ENCODE data around the gene TGM6.

Gene TGM6

DNA sequence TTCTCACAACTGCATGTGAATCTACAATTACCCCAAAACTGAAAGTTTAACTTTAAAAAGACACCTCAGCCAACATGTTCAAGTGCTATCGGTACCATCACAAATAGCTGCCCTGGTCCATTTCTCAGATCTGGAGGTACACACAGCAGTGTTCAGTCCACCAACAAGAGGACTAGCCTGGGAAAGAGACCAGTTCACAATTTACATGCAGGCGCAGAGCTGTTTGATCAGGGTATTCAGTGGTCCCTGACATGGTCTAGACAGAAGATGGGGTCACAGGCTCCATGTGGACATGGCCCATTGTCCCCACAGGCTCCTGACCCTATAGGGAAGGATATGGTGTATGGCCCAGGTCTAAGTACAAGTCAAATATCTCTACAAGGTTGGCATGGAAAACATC is 15.6 kb upstream of the TGM6 start:
- no peak for DNase-seq

DNA sequence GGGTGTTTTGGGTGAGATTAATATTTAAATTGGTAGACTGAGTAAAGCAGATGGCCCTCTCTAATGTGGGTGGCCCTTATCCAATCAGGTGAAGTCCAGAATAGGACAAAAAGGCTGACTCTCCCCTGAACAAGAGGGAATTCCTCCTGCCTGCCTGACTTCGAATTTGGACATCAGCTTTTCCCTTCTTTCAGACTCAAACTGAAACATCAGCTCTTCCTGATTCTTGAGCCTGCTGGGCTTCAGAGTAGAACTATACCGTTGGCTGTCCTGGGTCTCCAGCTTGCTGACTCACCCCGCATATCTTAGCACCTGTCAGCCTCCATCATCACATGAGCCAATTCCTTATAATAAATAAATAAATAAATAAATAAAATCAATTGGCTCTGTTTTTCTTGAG is 15.0 kb upstream of the TGM6 start:
- DNase-seq, result no peak

DNA sequence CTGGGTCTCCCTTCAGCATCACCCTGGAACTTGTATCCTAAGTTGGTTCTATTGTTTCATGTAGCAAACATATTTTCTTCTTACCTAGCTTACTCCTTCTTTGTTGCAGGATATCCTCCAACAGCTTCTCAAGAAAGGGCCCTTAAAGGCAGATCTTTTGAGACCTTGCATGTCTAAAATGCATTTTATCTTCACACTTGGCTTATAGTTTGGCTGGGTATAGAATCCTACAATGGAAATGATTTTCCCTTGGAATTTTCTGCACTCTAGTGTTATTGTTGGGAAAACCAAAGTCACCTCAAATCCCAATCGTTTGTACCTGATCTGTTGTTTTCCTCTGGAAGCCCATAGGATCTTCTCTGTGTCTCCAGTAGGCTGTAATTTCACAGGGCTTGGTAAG is 12.1 kb upstream of the TGM6 start:
- DNase-seq, result no peak

DNA sequence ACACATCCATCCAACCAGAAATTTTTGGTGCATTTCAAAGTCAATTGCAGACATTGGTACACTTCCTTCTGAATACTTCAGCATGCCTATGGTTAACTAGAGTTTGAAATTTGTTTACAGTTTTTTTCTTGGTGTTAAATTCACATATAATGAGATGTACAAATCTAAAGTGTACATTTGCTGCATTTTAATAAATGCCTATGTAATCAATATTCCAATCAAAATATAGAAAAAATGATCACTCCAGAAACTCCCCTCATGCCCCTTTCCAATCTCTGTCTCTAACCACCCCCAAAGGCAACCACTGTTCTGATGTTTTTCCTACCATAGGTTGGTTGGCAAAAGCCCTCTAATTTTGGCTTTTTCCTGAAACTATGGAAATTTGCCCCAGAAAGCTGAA is 7.6 kb upstream of the TGM6 start:
- no peak for DNase-seq

DNA sequence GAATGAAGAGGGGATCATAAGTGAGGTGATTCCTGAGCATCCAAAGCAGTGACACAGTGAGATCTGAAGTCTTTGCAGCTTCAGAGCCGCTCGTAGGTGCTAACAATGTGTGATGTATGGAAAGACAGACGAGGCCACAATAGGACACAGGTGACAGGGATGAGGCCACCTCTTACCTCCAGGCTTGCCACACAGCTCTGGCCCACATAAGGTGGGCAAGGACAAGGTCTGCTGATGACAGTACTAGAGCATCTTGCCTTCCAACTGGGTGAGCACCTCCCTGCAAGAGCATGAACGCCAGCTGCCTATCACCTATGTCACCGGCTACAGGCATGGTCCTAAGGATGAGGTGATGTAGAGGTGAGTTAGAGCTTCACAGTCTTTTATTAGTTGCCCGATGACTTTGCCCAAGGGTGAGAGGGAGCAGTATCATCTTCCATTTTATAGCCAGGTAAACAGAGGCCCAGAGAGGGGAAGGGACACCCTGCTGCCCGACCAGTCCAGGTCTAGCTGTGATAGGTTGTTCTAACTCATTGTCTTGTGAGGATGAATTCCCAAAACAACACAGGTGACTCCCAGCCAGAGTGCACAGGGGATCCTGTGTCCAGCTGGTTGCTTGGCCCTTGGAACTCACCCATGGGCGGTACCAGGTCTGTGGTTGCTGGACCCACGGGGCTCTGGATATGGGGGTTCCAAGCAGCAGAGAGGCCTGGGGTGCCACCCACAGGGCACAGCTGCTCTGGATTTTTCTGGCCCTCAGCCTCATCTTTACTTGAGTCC is 6.2 kb upstream of the TGM6 start:
- DNase-seq, result no peak

DNA sequence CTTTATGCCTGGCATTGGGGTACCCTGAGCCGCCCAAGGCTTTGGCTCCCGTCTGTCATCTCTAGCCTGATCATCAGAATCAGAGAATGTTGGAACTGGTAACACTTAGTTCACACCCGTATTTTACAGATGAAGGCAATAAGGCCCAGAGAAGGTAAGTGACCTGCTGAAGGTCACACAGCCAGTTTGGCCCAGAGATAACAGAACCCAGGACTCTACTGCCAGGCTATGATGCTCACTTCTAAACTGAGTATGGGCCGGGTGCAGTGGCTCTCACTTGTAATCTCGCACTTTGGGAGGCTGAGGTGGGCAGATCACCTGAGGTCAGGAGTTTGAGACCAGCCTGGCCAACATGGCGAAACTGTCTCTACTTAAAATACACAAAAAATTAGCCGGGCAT is 1.8 kb upstream of the TGM6 start:
- DNase-seq, result no peak

DNA sequence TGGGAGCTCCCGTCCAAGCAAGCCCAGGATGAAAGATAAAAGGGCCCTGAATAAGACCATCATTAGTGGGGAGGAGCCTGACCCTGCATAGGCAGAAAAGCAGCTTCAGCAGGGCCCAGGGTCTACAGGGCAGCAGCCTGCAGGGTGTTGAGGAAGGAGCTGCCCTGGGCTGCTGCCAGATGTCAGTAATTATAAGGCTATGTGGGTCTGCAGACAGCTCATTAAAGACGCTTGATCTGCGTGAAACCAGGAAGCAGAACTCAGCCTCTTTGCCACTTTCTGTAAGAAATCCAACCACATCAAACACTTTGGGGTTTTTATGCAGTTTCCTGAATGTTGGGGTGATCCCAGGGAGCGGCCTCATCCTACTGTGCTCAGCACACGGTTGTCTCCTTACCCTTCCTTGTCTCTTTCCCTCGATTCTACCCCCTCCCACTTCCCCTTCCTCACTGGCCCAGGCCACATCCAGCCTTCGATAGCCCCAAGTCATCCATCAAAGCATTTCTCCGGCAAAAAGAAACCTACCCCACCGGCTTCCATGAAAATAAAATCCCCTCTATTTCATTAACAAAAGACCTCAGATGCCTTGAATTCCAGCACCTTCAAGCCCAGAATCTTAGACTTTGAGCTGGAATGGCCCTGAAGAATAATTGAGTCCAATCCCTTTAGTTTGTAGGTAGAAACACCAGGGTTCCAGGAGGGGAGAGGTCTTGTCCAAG is 1.0 kb upstream of the TGM6 start:
- no peak for DNase-seq

DNA sequence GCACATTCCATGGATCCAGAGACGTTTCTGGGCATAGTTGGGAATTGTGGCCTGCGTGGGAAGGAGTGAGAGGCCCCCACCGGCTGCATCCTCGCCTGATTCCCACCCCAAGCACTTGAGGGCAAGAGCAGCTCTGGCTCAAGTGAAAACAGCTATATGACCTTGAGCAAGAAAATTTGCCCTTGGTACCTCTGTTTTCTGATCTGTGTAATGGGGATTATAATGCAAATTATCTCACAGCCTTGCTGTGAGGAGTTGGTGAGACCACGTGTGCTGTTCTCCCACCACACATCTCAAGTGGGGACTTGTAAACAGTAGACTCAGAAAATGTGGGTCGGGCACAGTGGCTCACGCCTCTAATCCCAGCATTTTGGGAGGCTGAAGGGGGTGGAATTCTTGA is 602 bp downstream of the TGM6 start:
- DNase-seq, result no peak

DNA sequence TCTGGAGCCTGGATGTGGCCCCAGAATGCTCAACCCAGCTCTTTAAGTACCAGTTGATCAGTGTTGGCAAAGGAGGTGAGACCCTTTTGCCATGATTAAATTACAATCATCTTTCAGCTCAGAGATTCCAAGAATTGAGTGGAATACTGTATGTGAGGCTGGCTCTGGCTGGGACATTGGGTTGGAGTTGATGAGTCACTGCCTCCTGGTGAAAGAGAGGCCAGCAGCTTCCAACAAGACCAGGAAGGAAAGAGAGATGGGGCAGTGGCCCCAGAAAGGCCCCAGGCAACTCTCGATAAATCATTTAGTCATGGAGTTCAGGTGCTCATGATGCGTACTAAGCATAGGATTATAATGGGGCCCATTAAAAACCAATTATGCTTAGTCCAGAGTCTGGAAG is 2.1 kb downstream of the TGM6 start:
- no peak for DNase-seq

DNA sequence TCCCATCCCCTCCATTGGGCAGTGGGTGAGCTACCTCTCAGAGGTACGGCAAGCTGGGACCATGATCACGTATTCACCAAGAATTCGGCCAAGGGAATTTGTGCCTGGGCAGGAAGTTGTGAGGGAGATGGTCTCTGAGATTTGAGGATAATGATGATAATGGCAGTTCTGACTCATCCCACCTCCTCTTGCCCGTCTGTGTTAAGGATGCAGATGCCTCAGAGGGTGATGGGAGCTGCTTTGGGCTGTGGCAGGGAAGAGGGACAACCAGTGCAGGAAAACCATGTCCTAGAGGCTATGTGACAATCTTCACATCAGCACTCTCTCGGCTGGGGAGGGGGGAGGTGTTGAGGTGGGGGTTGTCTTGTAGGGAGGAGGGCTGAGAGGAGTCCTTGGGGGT is 4.3 kb downstream of the TGM6 start:
- DNase-seq, result no peak

DNA sequence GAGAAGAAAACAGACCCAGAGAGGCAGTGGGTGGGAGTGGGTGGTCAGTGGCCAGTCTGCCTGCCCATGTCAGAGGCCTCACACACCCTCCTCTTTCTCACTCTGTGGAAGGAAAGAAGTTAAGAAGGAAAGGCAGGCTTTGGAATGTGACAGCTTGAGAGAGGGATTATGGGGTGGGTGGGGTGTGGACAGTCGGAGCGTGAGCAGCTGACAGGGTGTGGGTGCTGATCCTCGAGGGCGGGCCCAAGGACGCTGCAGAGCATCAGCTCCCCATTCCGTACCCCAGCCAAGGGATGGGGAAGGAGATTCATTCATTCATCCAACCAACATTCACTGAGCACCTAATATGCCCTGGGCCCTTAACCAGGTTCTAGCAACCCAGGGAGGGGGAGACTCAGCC is 4.8 kb downstream of the TGM6 start:
- DNase-seq, result no peak

DNA sequence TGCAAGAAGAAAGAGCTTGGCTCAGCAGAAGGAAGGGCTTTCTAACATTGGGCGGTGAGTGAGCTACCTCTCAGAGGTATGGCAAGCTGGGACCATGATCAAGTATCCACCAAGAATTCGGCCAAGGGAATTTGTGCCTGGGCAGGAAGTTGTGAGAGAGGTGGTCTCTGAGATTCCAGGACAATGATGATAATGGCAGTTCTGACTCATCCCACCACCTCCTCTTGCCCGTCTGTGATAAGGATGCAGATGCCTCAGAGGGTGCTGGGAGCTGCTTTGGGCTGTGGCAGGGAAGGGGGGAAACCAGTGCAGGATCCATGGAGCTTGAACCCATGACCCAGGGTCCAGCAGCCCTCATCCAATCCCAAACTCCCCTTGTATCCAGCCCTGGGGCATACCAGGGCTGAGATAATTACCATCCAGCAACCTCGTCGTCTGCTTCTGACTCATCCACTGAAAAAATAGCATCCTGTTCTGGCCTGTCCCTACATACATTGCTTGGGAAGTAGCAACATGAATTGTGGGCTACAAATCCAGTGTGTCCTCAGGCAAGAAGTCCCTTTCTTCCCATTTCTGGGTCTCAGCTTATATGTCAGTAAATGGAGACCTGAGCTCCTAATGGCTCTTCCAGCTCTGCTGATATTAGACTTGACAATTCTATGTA is 5.9 kb downstream of the TGM6 start:
- no peak for DNase-seq

DNA sequence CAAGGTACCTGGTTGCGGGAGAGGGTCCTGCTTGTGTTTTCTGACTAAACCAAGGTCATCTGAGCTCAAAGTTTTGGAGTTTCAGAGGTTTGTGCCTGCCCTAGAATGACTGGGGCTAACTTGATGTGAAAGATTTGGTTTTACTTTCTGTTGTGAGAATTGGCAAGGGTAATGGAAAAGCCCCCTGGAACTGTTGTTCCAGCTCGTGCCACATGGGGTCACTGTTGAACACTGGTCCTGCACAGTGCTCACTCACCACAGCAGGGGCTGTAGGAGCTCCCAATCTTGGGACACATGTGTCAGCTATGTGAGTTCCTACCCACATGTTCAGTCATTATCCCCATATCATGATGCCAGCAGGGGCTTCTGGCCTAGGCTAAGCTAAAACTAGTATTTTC is 6.5 kb downstream of the TGM6 start:
- no peak for DNase-seq

DNA sequence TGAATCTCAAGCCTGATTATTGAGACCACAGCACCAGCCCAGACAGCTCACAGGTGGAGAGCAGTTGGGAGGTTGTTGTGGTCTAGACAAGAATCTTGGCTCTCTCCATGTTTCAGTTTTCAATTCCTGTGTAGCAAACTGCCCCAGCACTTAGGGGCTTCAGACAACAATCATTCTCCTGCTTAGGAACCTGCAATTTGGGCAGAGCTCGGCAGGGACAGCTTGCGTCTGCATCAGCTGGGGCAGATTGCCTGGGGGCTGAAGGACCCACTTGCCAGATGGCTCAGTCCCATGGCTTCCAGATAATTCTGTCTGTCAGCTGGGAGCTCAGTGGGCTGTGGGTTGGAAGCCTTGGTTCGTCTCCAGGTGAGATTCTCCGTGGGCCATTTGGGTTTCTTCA is 6.9 kb downstream of the TGM6 start:
- no peak for DNase-seq

DNA sequence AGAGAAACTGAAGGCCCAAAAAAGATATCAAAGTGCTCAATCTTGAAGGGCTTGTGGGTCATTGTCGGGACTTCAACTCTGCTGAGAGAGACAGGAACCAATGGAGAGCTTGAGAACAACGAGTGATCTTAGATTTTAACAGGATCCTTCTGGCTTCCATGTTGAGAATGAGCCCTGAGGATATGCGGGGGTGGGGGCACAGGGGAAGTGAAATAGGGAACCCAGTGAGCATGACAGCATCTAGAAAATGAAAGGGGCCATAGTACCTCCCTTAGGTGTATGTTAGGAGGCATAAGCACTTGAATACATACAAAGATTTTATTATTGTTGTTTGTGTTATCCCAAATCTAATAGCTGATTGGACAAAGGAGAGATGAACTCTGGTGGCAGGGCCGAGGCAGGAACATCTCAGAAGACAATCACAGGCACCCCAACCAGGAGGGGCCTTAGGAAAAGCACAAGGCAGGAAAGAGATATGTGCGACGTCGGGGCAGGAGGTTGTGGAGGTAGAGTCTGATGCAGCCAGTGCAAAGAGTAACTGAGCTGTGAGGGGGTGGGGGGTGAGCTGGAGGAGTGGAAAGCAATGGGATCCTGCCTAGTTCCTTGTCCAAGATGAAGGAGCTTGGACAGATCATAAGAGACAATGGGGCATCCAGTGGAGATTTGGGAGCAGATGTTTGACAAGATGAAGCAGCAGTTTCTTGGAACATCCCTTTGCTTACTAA is 10.4 kb downstream of the TGM6 start:
- no peak for DNase-seq

DNA sequence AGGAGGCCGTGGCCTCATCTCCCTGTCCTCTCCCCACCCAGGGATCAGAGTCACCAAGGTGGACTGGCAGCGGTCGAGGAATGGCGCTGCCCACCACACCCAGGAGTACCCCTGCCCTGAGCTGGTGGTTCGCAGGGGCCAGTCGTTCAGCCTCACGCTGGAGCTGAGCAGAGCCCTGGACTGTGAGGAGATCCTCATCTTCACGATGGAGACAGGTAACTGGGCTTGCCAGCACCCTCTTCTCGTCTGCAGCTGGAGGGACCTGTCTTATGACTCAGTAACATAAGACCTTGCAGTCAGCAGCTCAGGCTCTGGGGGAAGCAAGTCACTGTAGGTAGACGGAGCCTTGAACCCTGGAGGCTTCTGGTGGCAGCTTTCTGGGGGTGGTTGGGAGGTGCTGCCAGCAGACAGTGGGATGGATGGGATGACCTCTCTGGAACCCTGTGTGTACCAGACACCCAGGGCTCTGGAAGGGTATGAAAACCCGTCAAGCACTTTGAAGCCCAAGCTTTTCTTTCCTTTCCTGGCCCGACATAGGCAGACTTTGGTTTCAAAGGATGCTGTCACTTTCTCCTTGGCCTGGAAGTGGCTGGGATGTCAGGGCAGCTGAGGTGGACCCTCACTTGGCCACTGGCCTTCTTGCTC is 13.8 kb downstream of the TGM6 start:
- no peak for DNase-seq

DNA sequence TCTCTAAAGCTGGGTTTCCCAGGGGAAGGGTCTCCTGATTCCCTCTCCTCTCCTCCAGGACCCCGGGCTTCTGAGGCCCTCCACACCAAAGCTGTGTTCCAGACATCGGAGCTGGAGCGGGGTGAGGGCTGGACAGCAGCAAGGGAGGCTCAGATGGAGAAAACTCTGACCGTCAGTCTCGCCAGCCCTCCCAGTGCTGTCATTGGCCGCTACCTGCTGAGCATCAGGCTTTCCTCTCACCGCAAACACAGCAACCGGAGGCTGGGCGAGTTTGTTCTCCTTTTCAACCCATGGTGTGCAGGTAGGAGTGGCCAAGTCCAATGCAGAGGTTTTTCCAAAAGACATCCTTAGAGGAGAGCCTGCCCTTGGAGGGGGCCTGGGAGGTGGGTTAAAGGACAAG is 14.4 kb downstream of the TGM6 start:
- no peak for DNase-seq

DNA sequence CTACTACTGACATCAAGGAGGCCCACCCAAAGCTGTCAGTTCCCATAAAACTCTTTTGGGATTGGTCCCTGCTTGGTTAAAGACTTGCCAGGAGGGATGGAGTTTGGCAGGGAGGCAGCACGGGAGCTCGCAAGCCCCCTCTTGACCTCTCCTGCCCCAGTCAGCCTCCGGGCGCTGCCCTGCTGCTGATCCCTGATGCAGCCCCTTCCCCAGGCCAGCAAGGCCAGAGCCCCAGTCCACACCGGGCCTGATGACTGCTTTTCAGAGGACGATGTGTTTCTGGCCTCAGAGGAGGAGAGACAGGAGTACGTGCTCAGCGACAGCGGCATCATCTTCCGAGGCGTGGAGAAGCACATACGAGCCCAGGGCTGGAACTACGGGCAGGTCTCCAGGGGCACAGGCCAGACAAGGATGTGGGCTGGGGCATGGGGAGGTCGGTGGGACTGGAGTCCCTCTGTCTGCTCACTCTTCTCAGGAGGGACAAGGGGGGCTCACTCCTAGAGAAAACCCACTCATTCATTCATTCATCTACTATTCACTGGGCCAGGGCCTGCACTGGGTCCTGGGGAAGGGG is 15.6 kb downstream of the TGM6 start:
- DNase-seq, result no peak

DNA sequence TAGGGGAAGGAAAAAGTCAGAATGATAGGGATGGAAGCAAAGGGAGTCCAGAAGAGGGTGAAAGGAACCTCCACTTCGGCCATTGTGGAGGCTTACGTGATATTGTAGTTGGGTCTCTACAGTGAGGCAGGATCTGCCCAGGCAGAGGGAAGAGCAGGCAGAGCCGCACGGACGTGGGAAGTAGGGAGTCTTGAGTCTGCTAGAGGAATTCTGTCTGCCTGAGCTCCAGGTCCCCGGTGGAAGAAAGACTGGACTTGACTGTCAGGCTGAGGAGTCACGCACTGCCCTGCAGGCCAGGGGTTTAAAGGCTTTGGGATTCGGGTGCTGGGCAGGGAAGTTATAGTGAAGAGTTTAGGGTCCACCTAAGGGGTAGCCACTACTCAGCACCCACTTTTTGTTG is 16.4 kb downstream of the TGM6 start:
- DNase-seq, result no peak

DNA sequence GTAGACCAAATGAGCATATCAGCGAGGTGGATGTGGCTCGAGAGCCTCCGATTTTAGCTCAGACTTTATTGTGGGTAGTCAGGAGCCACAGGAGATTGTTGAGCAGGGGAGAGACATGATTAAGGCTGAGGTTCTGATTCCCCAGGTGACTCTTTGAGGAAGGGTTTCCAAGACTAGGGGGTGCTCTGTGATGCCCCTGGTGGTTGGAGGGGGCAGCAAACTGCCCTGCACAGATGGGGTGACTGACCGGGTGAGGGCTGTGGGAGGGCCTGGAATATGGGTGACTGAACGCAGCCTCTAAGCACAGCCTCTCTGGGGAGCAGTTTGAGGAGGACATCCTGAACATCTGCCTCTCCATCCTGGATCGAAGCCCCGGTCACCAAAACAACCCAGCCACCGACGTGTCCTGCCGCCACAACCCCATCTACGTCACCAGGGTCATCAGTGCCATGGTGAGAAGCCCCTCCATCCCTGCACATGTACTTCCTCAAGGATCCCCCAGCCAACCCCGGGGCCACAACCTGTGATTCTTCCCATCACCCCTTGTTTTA is 17.0 kb downstream of the TGM6 start:
- DNase-seq, result no peak

DNA sequence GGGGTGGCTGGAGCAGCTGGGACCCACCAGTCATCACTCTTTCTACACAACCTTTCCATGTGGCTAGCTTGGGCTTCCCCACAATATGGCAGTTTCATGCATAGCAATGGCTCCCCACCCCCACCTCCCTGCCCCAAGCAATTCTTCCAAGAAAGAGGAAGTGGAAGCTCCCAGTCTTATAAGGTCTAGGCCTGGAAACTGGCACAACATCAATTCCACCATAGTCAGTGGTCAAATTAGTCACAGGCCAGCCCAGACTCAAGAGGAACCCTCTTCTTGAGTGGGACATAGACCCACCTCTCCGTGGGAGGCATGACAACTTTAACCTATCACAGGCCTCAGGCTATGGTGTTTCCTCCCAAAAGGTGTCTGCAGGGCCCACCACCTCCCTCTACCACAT is 17.7 kb downstream of the TGM6 start:
- no peak for DNase-seq

DNA sequence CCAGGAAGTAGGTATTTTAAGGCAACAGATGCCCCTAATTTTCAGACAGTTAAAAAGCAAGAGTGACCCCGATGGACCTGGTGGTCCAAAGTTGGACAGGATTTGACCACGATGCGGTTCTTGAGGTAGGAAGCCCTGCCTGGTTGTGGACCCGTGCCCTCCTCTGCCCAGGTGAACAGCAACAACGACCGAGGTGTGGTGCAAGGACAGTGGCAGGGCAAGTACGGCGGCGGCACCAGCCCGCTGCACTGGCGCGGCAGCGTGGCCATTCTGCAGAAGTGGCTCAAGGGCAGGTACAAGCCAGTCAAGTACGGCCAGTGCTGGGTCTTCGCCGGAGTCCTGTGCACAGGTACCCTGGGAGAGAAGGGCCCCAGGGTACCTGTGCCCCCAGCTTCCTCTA is 18.7 kb downstream of the TGM6 start:
- no peak for DNase-seq
